ENCODE data around the gene ENO2.

GRCh38 chr12:6951551-6952120 is 37.3 kb downstream of the ENO2 start:
- TF ChIP-seq CTCF (IDR thresholded peaks at IDR 0.05; ENCODE audit: low read depth, low read length) (no peak), EZH2phosphoT487 (IDR thresholded peaks at IDR 0.05; ENCODE audit: low read depth) (no peak)

All from OCI-LY3 (cell line).